Liver (tissue), 9 donors: Measurements from ENCODE around the gene SH2D3C. TPM values are rescaled to one million over a fixed set of nuclear protein-coding genes. Genes with fewer than 3 reads are reported as not detected.

Source experiments
- DNase-seq: peaks from one replicate; pipeline ENCODE4 v3.0.0-alpha.2; 2017; ENCODE audit warnings: low spot score
- H3K27ac ChIP-seq, 2 donors: one replicate each; pipeline ENCODE4 v1.7.0; 2013; ENCODE audit warnings: inconsistent platforms in 2 of 2, low read length in 2 of 2, control low read depth in 1 of 2, low read depth in 1 of 2, mild to moderate bottlenecking in 1 of 2
- H3K27me3 ChIP-seq, 4 donors: one replicate each; pipeline versions ENCODE4 v1.6.1 to v1.7.0; 2013; ENCODE audit warnings: low read length in 3 of 4, inconsistent platforms in 1 of 4, mild to moderate bottlenecking in 1 of 4, moderate library complexity in 1 of 4; ENCODE audit not compliant: control insufficient read depth in 4 of 4, insufficient read depth in 4 of 4
- H3K36me3 ChIP-seq, 4 donors: one replicate each; pipeline versions ENCODE4 v1.6.1 to v1.7.0; 2013; ENCODE audit warnings: low read length in 3 of 4, mild to moderate bottlenecking in 3 of 4, low read depth in 1 of 4, moderate library complexity in 1 of 4; ENCODE audit not compliant: control insufficient read depth in 4 of 4, insufficient read depth in 3 of 4
- H3K4me1 ChIP-seq, 4 donors: one replicate each; pipeline versions ENCODE4 v1.6.1 to v1.7.0; 2013; ENCODE audit warnings: low read length in 3 of 4, mild to moderate bottlenecking in 3 of 4, moderate library complexity in 1 of 4; ENCODE audit not compliant: control insufficient read depth in 4 of 4, insufficient read depth in 4 of 4
- H3K4me3 ChIP-seq, 3 donors: one replicate each; pipeline versions ENCODE4 v1.6.1 to v1.7.0; 2013; ENCODE audit warnings: low read length in 3 of 3, control low read depth in 1 of 3, low read depth in 1 of 3, mild to moderate bottlenecking in 1 of 3
- H3K9ac ChIP-seq, 2 donors: one replicate each; pipeline ENCODE4 v1.7.0; 2013; ENCODE audit warnings: low read length in 2 of 2, mild to moderate bottlenecking in 2 of 2, moderate library complexity in 2 of 2, control low read depth in 1 of 2, low read depth in 1 of 2
- H3K9me3 ChIP-seq, 4 donors: one replicate each; pipeline versions ENCODE4 v1.6.1 to v1.7.0; 2013; ENCODE audit warnings: low read length in 3 of 4; ENCODE audit not compliant: control insufficient read depth in 4 of 4
- ATF3 ChIP-seq: IDR thresholded peaks from 2 replicates; pipeline ENCODE4 v1.6.1; 2016; ENCODE audit warnings: antibody characterized with exemption
- FOXA1 ChIP-seq: IDR thresholded peaks from 2 replicates; pipeline ENCODE4 v1.6.1; 2016; ENCODE audit warnings: antibody characterized with exemption
- FOXA2 ChIP-seq: IDR thresholded peaks from 2 replicates; pipeline ENCODE4 v1.6.1; 2016; ENCODE audit warnings: antibody characterized with exemption
- GABPA ChIP-seq, 2 donors: IDR thresholded peaks in 1 of 2; conservative IDR thresholded peaks in 1 of 2; 2 replicates each; pipeline ENCODE4 v1.6.1; 2016; ENCODE audit warnings: antibody characterized with exemption in 2 of 2, mild to moderate bottlenecking in 1 of 2, moderate library complexity in 1 of 2
- HNF4A ChIP-seq, 2 donors: conservative IDR thresholded peaks; 2 replicates each; pipeline ENCODE4 v1.6.1; 2016; ENCODE audit warnings: antibody characterized with exemption in 2 of 2, mild to moderate bottlenecking in 2 of 2
- HNF4G ChIP-seq: IDR thresholded peaks from 2 replicates; pipeline ENCODE4 v1.6.1; 2016; ENCODE audit warnings: antibody characterized with exemption
- NR2F2 ChIP-seq: IDR thresholded peaks from 2 replicates; pipeline ENCODE4 v1.6.1; 2016; ENCODE audit warnings: antibody characterized with exemption
- RXRA ChIP-seq, 2 donors: IDR thresholded peaks; 2 replicates each; pipeline ENCODE4 v1.6.1; 2017 to 2018; ENCODE audit warnings: antibody characterized with exemption in 2 of 2, mild to moderate bottlenecking in 1 of 2
- SP1 ChIP-seq: IDR thresholded peaks from 2 replicates; pipeline ENCODE4 v1.6.1; 2018; ENCODE audit warnings: antibody characterized with exemption, mild to moderate bottlenecking
- TAF1 ChIP-seq: conservative IDR thresholded peaks from 2 replicates; pipeline ENCODE4 v1.6.1; 2016; ENCODE audit warnings: antibody characterized with exemption, mild to moderate bottlenecking
- WGBS: extraction: QIAGEN DNeasy Blood & Tissue Kit; methylation state at CpG from one replicate; pipeline ENCODE4 v1.1.7; 2013; 5-methylcytosine and 5-hydroxymethylcytosine counted together
- polyA plus RNA-seq, 2 donors: library from polyadenylated mRNA; stranded (reverse) in 1 of 2; unstranded in 1 of 2; fragments of 200-250 nt in 1 of 2; fragments of >200 nt in 1 of 2; fragmentation: Nextera tagmentation in 1 of 2; extraction: Ambion mirVana in 1 of 2; gene quantifications; one replicate each; pipeline versions ENCODE4 v1.2.1 to v1.2.3, GENCODE V29; 2013 to 2015
- total RNA-seq, 2 donors: library from RNA; depleted of rRNA; stranded (reverse); fragments of >200 nt; gene quantifications; one replicate each; pipeline ENCODE4 v1.2.3, GENCODE V29; 2014
- TF ChIP-seq, protein P1 (sequence below): IDR thresholded peaks from 2 replicates; pipeline ENCODE4 v1.6.1; 2016; ENCODE audit warnings: antibody characterized with exemption
- TF ChIP-seq, protein P2 (sequence below): IDR thresholded peaks from 2 replicates; pipeline ENCODE4 v1.6.1; 2016; ENCODE audit warnings: antibody characterized with exemption
- TF ChIP-seq, protein P3 (sequence below): IDR thresholded peaks from 2 replicates; pipeline ENCODE4 v1.6.1; 2016; ENCODE audit warnings: antibody characterized with exemption, mild to moderate bottlenecking
- donor health status: healthy.
- donor health status: healthy.
- donor health status: healthy.
- donor health status: healthy.
- donor health status: healthy.

The SH2D3C gene
- total and polyA plus RNA-seq, 4 donors = 2.2 to 5.1 (median 3.9) TPM

DNA sequence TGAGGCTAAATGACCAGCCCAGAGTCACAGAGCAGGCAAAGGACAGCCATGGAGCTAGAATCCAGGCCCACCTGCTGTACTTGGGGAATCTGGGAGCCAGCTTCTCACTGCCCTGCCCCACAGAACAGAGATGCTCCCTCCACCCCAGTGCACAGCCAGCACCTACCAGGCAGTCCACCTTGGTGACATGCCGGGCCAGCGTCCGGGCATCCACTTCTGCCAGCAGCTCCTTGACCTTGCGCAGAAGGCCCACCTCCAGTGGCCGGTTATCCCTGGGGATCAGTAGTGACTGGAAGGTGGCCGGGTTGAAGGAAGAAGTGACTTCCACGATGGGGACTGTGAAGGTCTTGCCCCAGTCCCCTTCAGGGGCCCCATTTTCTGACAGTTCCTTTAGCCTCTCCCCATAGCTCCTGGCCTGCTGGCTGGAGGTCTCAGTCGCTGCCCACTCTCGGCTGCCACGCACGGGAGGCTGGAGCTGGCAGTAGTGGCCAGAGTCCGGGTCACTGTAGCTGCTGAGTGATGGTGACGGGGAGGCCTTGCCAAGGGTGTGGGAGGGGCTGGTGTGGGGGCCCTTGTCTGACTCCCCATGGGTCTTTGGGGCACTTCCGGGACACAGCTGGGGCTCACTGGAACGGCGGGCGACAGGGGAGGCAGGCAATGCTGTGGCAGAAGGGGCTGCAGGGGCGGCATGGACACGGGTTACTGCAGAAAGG lies 33.9 kb downstream of the SH2D3C start:
- no peak overlapping the region for H3K4me3 ChIP-seq
- DNase-seq = no peak
- TF ChIP-seq GABPA (IDR thresholded peaks at IDR 0.05 in 1 of 2, conservative IDR thresholded peaks at IDR 0.05 in 1 of 2) (no peak), HNF4A (conservative IDR thresholded peaks at IDR 0.05) (no peak)
- H3K27me3 ChIP-seq = no peaks in the 10 kb centered on the region
- WGBS = 92% methylated on average over 19 of the region's 19 CpGs
- H3K27ac ChIP-seq = no peak overlapping the region
- H3K9me3 ChIP-seq = no peaks in the 10 kb centered on the region
- no peak overlapping the region for H3K9ac ChIP-seq
- peaks cover 2 to 6% (median 2%) of the 10 kb centered on the region in 4 donors for H3K36me3 ChIP-seq
- no peaks in the 10 kb centered on the region for H3K4me1 ChIP-seq

GRCh38 chr9:127742435-127743088 lies 35.9 kb downstream of the SH2D3C start:
- TF ChIP-seq FOXA2 (no peak), NR2F2 (no peak)
- TF ChIP-seq, protein P1, sequence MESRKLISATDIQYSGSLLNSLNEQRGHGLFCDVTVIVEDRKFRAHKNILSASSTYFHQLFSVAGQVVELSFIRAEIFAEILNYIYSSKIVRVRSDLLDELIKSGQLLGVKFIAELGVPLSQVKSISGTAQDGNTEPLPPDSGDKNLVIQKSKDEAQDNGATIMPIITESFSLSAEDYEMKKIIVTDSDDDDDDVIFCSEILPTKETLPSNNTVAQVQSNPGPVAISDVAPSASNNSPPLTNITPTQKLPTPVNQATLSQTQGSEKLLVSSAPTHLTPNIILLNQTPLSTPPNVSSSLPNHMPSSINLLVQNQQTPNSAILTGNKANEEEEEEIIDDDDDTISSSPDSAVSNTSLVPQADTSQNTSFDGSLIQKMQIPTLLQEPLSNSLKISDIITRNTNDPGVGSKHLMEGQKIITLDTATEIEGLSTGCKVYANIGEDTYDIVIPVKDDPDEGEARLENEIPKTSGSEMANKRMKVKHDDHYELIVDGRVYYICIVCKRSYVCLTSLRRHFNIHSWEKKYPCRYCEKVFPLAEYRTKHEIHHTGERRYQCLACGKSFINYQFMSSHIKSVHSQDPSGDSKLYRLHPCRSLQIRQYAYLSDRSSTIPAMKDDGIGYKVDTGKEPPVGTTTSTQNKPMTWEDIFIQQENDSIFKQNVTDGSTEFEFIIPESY = no peak
- TF ChIP-seq, protein P2, sequence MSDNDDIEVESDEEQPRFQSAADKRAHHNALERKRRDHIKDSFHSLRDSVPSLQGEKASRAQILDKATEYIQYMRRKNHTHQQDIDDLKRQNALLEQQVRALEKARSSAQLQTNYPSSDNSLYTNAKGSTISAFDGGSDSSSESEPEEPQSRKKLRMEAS = no peak
- Histone ChIP-seq H3K4me1 (no peaks in the 10 kb centered on the region), H3K36me3 (peaks cover 0 to 4% (median 1%) of the 10 kb centered on the region in 4 donors), H3K9ac (no peak overlapping the region), H3K9me3 (no peaks in the 10 kb centered on the region), H3K27me3 (no peaks in the 10 kb centered on the region), H3K4me3 (no peak overlapping the region), H3K27ac (no peak overlapping the region)
- DNase-seq = no peak
- WGBS = 35% methylated on average over 33 of the region's 33 CpGs

DNA sequence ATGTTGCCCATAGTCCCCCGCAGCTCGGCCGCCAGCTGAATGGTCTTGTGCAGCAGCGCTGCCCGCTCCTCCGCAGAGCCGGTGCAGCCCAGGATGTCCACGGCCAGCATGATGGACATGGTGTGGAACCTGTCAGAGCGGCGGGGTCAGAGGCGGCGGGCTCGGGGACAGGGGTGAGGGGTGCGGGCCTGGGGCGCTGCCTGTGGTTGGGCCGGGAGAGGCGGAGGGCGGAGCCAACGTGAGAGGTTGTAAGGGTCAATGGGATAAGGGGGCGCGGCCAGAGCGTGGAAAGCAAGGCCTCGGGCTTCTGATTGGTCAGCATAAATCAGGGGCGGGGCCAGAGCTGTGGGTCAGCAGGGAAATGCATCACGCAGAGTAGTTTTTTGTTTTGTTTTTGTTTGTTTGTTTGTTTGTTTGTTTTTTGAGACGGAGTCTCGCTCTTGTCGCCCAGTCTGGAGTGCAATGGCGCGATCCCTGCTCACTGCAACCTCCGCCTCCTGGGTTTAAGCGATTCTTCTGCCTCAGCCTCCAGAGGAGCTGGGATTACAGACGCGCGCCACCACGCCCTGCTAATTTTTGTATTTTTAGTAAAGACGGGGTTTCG lies 36.5 kb downstream of the SH2D3C start:
- Histone ChIP-seq H3K4me1 (no peaks in the 10 kb centered on the region), H3K27ac (no peak overlapping the region), H3K9ac (no peak overlapping the region), H3K9me3 (no peaks in the 10 kb centered on the region), H3K4me3 (no peak overlapping the region), H3K27me3 (no peaks in the 10 kb centered on the region), H3K36me3 (peaks cover 0 to 2% (median under 1%) of the 10 kb centered on the region in 4 donors)
- TF ChIP-seq, protein P1 = no peak
- TF ChIP-seq NR2F2 (no peak), FOXA1 (no peak), TAF1 (no peak), RXRA (IDR thresholded peaks at IDR 0.05) (no peak), HNF4G (no peak), HNF4A (conservative IDR thresholded peaks at IDR 0.05) (no peak), ATF3 (no peak), FOXA2 (no peak), SP1 (no peak)
- TF ChIP-seq, protein P3, sequence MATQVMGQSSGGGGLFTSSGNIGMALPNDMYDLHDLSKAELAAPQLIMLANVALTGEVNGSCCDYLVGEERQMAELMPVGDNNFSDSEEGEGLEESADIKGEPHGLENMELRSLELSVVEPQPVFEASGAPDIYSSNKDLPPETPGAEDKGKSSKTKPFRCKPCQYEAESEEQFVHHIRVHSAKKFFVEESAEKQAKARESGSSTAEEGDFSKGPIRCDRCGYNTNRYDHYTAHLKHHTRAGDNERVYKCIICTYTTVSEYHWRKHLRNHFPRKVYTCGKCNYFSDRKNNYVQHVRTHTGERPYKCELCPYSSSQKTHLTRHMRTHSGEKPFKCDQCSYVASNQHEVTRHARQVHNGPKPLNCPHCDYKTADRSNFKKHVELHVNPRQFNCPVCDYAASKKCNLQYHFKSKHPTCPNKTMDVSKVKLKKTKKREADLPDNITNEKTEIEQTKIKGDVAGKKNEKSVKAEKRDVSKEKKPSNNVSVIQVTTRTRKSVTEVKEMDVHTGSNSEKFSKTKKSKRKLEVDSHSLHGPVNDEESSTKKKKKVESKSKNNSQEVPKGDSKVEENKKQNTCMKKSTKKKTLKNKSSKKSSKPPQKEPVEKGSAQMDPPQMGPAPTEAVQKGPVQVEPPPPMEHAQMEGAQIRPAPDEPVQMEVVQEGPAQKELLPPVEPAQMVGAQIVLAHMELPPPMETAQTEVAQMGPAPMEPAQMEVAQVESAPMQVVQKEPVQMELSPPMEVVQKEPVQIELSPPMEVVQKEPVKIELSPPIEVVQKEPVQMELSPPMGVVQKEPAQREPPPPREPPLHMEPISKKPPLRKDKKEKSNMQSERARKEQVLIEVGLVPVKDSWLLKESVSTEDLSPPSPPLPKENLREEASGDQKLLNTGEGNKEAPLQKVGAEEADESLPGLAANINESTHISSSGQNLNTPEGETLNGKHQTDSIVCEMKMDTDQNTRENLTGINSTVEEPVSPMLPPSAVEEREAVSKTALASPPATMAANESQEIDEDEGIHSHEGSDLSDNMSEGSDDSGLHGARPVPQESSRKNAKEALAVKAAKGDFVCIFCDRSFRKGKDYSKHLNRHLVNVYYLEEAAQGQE = no peak
- peak; percentile 47 for DNase-seq
- WGBS = 35% methylated on average over 38 of the region's 38 CpGs
